CD4-positive, alpha-beta T cell treated with Interleukin-17A for 4 hours (primary cell): ENCODE measurements around the gene EIF5A2.
A peak's percentile ranks its signal among the peaks of the same experiment; 100 is the strongest.
"Not testable (repeated sequence)": the region's sequence is repeated elsewhere in the genome, so short reads cannot be mapped to it uniquely, and the experiment has no call there.

Experiments used
- DNase-seq: peaks from one replicate; pipeline ENCODE4 v3.0.0-alpha.2; 2020; ENCODE audit warnings: mixed read lengths

EIF5A2 gene

DNA sequence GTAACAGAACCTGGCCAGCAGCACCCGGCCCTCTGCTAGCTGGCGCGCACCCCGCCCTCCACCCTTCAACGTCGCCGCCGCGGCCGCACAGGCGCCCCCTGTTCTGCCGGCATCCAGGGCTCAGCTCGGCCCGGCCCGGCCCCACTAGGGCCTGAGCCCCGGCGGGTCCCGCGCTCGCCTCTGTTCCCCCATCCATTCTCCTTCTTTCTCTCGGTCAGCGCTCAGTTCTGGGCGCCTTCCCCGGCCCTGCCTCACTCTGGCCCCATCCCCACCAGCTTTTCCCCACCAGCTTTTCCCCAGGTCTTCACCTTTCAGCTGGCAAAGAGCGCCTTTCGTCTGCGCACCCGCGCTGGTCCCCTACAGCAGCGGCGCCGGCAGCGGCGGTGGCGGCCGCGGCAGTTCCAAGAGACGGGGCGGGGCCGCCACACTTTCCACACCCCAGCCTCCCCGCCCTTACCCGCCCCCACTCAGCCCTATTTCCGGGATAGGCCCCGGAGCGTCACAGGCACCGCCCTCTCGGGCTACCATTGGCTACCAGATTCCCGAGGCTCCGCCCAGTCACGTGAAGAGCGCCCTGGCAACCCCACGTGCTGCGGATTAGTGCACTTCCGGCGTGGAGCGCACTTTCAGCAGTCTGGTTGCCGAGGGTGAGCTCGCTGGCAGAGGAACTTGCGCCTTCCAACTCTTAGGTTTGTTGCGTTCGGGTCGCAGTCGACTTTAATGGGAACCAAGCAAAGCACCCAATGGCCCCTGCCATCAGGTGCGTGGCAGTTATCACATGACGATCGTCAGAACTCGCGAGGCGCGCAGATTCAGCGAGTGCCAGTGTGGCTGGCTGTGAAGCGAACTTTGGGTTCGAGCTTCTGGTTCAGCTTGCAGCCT lies at the start of gene EIF5A2:
TSS of gene EIF5A2 (minus strand) at position 403 of the 882 bp plus-strand sequence. CDS start 831 bp downstream, outside the sequence.
- DNase-seq, result peak; percentile 96

DNA sequence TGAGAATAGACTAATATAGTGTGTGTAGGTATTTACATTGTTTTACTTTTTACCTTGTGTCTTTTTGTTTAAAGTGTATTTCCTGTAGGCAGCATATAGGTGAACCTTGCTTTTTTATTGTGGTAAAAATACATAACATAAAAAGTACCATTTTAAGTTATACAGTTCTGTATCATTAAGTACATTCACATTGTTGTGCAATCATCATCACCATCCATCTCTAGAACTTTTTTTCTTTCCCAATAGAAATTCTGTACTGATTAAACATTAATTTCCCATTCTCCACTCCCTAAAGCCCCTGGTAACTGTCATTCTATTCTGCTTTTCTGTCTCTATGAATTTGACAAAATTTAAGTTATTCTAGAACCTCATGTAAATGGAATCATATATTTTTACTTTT lies 48.2 kb upstream of the EIF5A2 start:
- DNase-seq, result no peak

DNA sequence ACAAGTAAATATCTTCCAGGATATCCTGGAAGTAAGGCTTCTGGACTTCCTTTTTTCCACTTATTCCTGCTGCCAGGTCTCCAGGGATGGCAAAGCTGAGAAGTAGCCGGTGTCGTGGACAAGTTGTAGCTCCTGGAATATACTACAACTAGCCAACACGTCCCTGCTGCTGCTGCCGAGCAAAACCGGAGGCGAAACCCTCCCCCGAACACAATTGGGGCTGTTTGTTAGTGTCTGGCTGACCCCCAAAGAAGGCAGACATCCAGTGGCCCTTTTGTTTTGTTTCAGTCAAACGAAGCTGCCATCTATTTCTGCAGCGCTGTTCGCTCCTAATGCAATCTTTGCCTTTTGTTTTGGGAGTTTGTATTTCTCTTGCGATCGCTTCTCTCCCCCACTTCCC lies 45.3 kb upstream of the EIF5A2 start:
- no peak for DNase-seq

- DNase-seq, result no peak
Observed at GRCh38 chr3:170953229-170953628, 44.8 kb upstream of the EIF5A2 start.

GRCh38 chr3:170949211-170949610 lies 40.8 kb upstream of the EIF5A2 start:
- no peak for DNase-seq

DNA sequence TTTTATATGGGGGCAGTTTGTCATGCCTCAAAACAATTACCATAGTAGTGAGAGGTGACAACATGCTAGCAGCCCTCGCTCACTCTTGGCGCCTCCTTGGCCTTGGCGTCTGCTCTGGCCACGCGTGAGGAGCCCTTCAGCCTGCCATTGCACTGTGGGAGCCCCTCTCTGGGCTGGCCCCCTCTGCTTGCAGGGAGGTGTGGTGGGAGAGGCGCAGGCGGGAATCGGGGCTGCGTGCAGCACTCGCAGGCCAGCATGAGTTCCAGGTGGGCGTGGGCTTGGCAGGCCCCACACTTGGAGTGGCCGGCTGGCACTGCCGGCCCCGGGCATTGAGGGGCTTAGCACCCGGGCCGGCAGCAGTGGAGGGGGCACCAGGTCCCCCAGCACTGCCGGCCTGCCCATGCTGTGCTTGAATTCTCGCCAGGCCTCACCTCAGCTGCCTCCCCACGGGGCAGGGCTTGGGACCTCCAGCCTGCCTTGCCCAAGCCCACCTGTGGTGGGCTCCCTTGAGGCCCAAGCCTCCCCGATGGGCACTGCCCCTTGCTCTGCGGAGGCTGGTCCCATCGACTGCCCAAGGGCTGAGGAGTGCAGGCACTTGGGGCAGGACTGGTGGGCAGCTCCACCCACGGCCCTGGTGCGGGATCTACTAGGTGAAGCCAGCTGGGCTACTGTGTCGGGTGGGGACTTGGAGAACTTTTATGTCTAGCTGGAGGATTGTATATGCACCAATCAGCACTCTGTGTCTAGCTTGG lies 38.8 kb upstream of the EIF5A2 start:
- DNase-seq, result no peak

- DNase-seq, result no peak
Observed at GRCh38 chr3:170942011-170942410, 33.6 kb upstream of the EIF5A2 start.

- no peak for DNase-seq
Observed at GRCh38 chr3:170941551-170941950, 33.1 kb upstream of the EIF5A2 start.

- DNase-seq, result not testable (repeated sequence)
Observed at GRCh38 chr3:170933039-170933438, 24.6 kb upstream of the EIF5A2 start.

DNA sequence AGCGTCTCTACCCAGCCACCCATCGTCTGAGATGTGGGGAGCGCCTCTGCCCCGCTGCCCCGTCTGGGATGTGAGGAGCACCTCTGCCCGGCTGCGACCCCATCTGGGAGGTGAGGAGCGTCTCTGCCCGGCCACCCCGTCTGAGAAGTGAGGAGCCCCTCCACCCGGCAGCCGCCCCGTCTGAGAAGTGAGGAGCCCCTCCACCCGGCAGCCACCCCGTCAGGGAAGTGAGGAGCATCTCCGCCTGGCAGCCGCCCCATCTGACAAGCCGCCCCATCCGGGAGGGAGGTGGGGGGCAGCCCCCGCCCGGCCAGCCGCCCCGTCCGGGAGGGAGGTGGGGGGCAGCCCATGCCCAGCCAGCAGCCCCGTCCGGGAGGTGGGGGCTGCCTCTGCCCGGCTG lies 15.1 kb upstream of the EIF5A2 start:
- DNase-seq, result not testable (repeated sequence)

DNA sequence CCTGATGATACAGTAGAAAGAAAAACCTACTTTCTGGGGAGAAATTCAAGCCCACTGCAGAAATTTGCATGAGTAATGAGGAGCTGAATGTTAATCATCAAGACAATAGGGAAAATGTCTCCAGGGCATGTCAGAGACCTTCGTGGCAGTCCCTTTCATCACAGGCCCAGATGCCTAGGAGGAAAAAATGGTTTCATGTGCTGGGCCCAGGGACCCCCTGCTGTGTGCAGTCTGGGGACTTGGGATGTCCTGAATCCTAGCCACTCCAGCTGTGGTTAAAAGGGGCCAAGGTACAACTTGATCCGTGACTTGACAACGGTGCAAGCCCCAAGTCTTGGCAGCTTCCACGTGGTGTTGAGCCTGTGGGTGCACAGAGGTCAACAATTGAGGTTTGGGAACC lies 10.3 kb upstream of the EIF5A2 start:
- no peak for DNase-seq

- no peak for DNase-seq
Observed at GRCh38 chr3:170914690-170915089, 6.3 kb upstream of the EIF5A2 start.

DNA sequence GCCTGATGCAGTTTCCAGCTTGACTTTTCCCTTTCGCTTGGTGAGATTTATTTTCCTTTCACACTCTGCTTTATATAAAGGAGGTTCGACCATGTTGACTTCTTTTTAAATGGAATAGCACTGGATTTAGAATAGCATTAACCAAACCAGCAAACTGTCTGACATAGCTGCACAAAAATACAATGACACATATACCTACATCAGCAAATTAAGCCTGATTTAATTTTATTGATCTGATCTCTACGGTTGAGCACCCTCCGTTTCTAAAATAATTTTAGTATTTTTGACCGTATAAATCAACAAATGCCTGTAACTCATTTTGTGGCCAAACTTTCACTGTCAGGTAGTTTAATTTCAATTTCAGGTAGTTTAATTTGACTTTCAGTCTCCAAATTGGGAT lies 5.8 kb upstream of the EIF5A2 start:
- DNase-seq, result no peak

DNA sequence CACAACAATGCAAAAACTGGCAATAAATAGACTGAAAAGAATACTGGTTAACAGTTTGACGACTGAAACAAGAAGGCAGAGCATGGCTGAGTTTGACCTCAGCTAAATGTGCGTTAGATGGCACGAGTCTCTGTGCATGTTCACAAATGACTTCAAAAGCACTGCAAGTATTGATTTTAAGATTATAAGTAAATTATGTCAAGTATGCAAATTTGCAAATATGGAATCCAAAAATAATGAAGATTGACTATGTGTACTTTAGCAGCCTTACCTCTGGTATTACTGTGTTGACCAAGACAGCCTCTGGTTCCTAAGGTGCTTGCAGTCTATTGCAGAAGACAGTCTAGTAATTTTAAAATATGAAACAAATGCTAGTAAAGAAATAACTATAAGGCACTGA lies 2.6 kb upstream of the EIF5A2 start:
- DNase-seq, result no peak

GRCh38 chr3:170910542-170910941 lies 2.1 kb upstream of the EIF5A2 start:
- DNase-seq, result no peak

DNA sequence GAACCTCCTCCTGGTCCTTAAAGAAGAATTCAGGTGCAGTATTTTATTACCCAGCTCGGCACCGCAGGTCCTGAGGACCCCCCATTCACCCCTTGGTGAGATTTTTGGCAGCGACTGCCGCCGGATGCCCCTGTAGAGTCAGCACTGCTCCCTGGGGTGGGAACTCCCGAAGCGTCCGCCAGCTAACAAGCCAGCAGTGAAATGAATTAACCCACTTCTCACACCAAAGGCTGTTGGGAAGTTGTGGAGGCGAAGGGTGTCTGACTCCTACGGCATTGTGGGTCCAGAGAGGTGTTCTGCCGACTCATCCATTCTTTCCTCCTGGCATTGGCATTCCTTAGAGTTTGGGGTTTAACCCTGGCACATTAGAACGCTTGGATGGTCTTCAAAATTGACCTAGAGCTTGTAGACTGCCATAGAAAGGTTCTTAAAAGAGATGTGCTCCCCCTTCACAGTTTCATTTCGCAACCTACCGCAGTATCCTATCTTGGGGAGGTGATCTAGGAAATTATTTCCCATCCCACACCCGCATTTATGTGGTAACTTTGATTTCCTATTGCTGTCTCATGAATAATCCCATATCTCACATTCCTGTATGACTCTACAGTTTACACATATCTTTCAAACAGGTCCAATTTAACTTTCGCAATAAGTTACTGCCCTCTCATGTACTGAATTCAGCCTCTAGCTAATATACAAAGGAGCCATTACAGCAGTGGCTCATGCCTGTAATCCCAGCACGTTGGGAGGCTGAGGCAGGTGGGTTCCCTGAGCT lies 879 bp upstream of the EIF5A2 start:
- peak; percentile 9 for DNase-seq

GRCh38 chr3:170907637-170908234 lies 701 bp downstream of the EIF5A2 start:
- DNase-seq, result peak; percentile 4

DNA sequence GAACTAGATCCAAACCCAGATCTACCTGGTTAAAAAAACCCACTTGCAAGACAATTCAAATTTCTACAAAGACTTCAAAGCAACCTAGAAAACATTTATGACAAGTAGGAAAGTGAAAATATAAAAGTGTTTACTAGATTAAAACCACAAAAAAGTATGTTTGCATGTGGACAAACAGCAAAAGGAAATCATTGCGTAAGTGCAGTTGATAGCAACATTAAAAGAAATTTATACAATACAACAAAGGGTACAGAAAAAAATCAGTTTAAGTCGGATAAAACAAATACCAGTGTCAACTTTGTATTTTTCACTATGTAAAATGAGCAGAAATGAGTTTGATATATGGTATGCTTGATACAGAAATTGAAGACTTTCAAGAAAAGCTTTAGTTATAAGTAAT lies 2.6 kb downstream of the EIF5A2 start:
- DNase-seq, result no peak

GRCh38 chr3:170903123-170903522 lies 5.3 kb downstream of the EIF5A2 start:
- DNase-seq, result no peak

DNA sequence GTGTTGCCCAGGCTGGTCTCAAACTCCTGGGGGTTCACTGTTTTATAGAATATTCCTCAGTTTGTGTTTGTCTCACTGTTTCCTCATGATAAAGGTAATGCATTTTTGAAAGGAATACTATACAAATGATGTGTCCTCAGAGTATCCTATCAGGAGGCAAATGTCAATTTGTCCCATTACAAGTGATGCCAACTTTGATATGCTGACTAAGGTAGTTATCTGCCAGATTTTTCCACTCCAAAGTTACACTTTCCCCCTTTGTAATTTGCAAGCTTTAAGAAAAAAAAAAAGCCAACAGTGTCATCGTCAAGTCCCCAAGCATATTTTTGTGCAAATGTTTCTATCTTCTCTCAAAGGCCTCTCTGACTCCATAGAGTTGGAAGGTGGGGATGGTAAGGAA lies 9.0 kb downstream of the EIF5A2 start:
- DNase-seq, result no peak

DNA sequence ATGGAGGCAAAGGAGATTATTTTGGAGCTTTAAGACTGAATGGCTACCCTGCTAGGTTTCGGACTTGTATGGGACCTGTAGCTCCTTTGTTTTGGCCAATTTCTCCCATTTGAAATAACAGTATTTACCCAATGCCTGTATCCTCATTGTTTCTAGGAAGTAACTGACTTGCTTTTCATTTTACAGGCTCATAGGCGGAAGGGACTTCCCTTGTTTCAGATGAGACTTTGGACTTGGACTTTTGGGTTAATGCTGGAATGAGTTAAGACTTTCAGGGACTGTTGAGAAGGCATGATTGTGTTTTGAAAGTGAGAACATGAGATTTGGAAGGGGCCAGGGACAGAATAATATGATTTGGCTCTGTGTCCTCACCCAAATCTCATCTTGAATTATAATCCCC lies 10.5 kb downstream of the EIF5A2 start:
- no peak for DNase-seq

GRCh38 chr3:170897199-170897598 lies 11.2 kb downstream of the EIF5A2 start:
- DNase-seq, result not testable (repeated sequence)

- no peak for DNase-seq
Observed at GRCh38 chr3:170896781-170897180, 11.7 kb downstream of the EIF5A2 start.
